ENCODE data around the gene MGAT2.
"Not testable (repeated sequence)": the region's sequence is repeated elsewhere in the genome, so short reads cannot be mapped to it uniquely, and the experiment has no call there.

MGAT2 gene

GRCh38 chr14:49620182-49621113, at the start of gene MGAT2, which contains the start of gene RPL36AL:
Gene MGAT2 (plus strand): TSS chr14:49620799. CDS start chr14:49621269, 470 bp downstream.
Gene RPL36AL (minus strand): TSS chr14:49620626. CDS start chr14:49619104, 1,522 bp downstream.
- peak within 1 kb of the TSS; percentile 96 for H3K27ac ChIP-seq
- peak; percentile 94 for DNase-seq (ENCODE audit: low read depth, low spot score)

GRCh38 chr14:49574038-49574437, 46.6 kb upstream of the MGAT2 start:
- DNase-seq (ENCODE audit: low read depth, low spot score) = no peak
- no peak overlapping the region for H3K27ac ChIP-seq

GRCh38 chr14:49578141-49578540, 42.5 kb upstream of the MGAT2 start:
- DNase-seq (ENCODE audit: low read depth, low spot score) = no peak
- no peak overlapping the region for H3K27ac ChIP-seq

- no peak for DNase-seq (ENCODE audit: low read depth, low spot score)
- H3K27ac ChIP-seq = no peak overlapping the region
Observed at GRCh38 chr14:49579841-49580240, 40.8 kb upstream of the MGAT2 start.

GRCh38 chr14:49581209-49582112, 39.1 kb upstream of the MGAT2 start:
- no peak for DNase-seq (ENCODE audit: low read depth, low spot score)
- H3K27ac ChIP-seq = no peak overlapping the region

- DNase-seq (ENCODE audit: low read depth, low spot score) = no peak
- H3K27ac ChIP-seq = no peak overlapping the region
Observed at GRCh38 chr14:49582113-49582977, 38.3 kb upstream of the MGAT2 start.

GRCh38 chr14:49583629-49584028, 37.0 kb upstream of the MGAT2 start:
- DNase-seq (ENCODE audit: low read depth, low spot score) = no peak
- H3K27ac ChIP-seq = peak overlapping the region; percentile 81

GRCh38 chr14:49584058-49584457, 36.5 kb upstream of the MGAT2 start:
- peak overlapping the region; percentile 81 for H3K27ac ChIP-seq
- no peak for DNase-seq (ENCODE audit: low read depth, low spot score)

GRCh38 chr14:49584981-49585640, 35.5 kb upstream of the MGAT2 start:
- DNase-seq (ENCODE audit: low read depth, low spot score) = not testable (repeated sequence)
- peak overlapping the region; percentile 81 for H3K27ac ChIP-seq

GRCh38 chr14:49585803-49586672, 34.6 kb upstream of the MGAT2 start, which contains the start of gene RPS29:
Gene RPS29 (minus strand): TSS chr14:49586380. CDS start chr14:49586346, 34 bp downstream.
- H3K27ac ChIP-seq = peak within 1 kb of the TSS; percentile 81
- peak; percentile 91 for DNase-seq (ENCODE audit: low read depth, low spot score)

GRCh38 chr14:49586673-49587460, 33.7 kb upstream of the MGAT2 start:
- peak overlapping the region; percentile 81 for H3K27ac ChIP-seq
- peak; percentile 14 for DNase-seq (ENCODE audit: low read depth, low spot score)

- no peak overlapping the region for H3K27ac ChIP-seq
- DNase-seq (ENCODE audit: low read depth, low spot score) = no peak
Observed at GRCh38 chr14:49589387-49589786, 31.2 kb upstream of the MGAT2 start.

- H3K27ac ChIP-seq = no peak overlapping the region
- no peak for DNase-seq (ENCODE audit: low read depth, low spot score)
Observed at GRCh38 chr14:49593016-49593415, 27.6 kb upstream of the MGAT2 start.

GRCh38 chr14:49594347-49595091, 26.1 kb upstream of the MGAT2 start:
- no peak for DNase-seq (ENCODE audit: low read depth, low spot score)
- no peak overlapping the region for H3K27ac ChIP-seq

- peak overlapping the region; percentile 94 for H3K27ac ChIP-seq
- DNase-seq (ENCODE audit: low read depth, low spot score) = no peak
Observed at GRCh38 chr14:49598189-49598484, 22.5 kb upstream of the MGAT2 start.

GRCh38 chr14:49598485-49599300, 21.9 kb upstream of the MGAT2 start, which contains the start of gene LRR1:
Gene LRR1 (plus strand): TSS chr14:49598940. CDS start chr14:49599021, 81 bp downstream.
- peak; percentile 39 for DNase-seq (ENCODE audit: low read depth, low spot score)
- H3K27ac ChIP-seq = peak within 1 kb of the TSS; percentile 94

All from epithelial cell of prostate (primary cell).